ENCODE data around the gene ANO6. TPM values are rescaled to one million over a fixed set of nuclear protein-coding genes. Genes with fewer than 3 reads are reported as not detected.
A peak's percentile ranks its signal among the peaks of the same experiment; 100 is the strongest.
"Not testable (repeated sequence)": the region's sequence is repeated elsewhere in the genome, so short reads cannot be mapped to it uniquely, and the experiment has no call there.

Gene ANO6
- total RNA-seq, 2 donors from 2014 or later, result 25.3 to 27.0 TPM

- Mint-ChIP-seq H3K4me1 (ENCODE audit: low read depth) (peaks cover 14% of the 10 kb centered on the region), H3K9me3 (no peaks in the 10 kb centered on the region), H3K4me3 (no peak overlapping the region), H3K27ac (no peak overlapping the region), H3K27me3 (ENCODE audit: low read depth) (no peaks in the 10 kb centered on the region), H3K36me3 (ENCODE audit: insufficient read depth in 2 of 2) (peaks cover 1 to 3% of the 10 kb centered on the region in 2 donors)
- DNase-seq (no peak), ATAC-seq (replicated peaks in 1 of 2) (peak in 1 of 2 donors; percentile 17)
Observed at GRCh38 chr12:45257185-45257930, 41.5 kb downstream of the ANO6 start.

GRCh38 chr12:45259675-45260074, 43.8 kb downstream of the ANO6 start:
- Mint-ChIP-seq H3K36me3 (ENCODE audit: insufficient read depth in 2 of 2) (peaks cover 0 to 1% of the 10 kb centered on the region in 2 donors), H3K4me3 (no peak overlapping the region), H3K4me1 (ENCODE audit: low read depth) (peaks cover 14% of the 10 kb centered on the region), H3K9me3 (no peaks in the 10 kb centered on the region), H3K27me3 (ENCODE audit: low read depth) (no peaks in the 10 kb centered on the region), H3K27ac (no peak overlapping the region)
- no peak for DNase-seq
- no peak for ATAC-seq (replicated peaks in 1 of 2)

- no peak for DNase-seq
- H3K4me3 Mint-ChIP-seq, result no peak overlapping the region
- H3K27ac Mint-ChIP-seq, result no peak overlapping the region
- H3K9me3 Mint-ChIP-seq, result no peaks in the 10 kb centered on the region
- ATAC-seq (replicated peaks in 1 of 2), result no peak
- H3K4me1 Mint-ChIP-seq (ENCODE audit: low read depth), result peaks cover 14% of the 10 kb centered on the region
- H3K36me3 Mint-ChIP-seq (ENCODE audit: insufficient read depth in 2 of 2), result peaks cover 0 to 1% of the 10 kb centered on the region in 2 donors
- H3K27me3 Mint-ChIP-seq (ENCODE audit: low read depth), result no peaks in the 10 kb centered on the region
Observed at GRCh38 chr12:45260104-45260815, 44.4 kb downstream of the ANO6 start.

GRCh38 chr12:45260854-45261253, 45.0 kb downstream of the ANO6 start:
- no peak overlapping the region for H3K4me3 Mint-ChIP-seq
- no peaks in the 10 kb centered on the region for H3K9me3 Mint-ChIP-seq
- H3K36me3 Mint-ChIP-seq (ENCODE audit: insufficient read depth in 2 of 2), result peaks cover 0 to 1% of the 10 kb centered on the region in 2 donors
- no peak for DNase-seq
- peaks cover 14% of the 10 kb centered on the region for H3K4me1 Mint-ChIP-seq (ENCODE audit: low read depth)
- no peaks in the 10 kb centered on the region for H3K27me3 Mint-ChIP-seq (ENCODE audit: low read depth)
- no peak for ATAC-seq (replicated peaks in 1 of 2)
- no peak overlapping the region for H3K27ac Mint-ChIP-seq

- DNase-seq; H3K4me1 Mint-ChIP-seq (ENCODE audit: low read depth); H3K4me3 Mint-ChIP-seq; H3K9me3 Mint-ChIP-seq; H3K27ac Mint-ChIP-seq; ATAC-seq (replicated peaks in 1 of 2); H3K36me3 Mint-ChIP-seq (ENCODE audit: insufficient read depth in 2 of 2); H3K27me3 Mint-ChIP-seq (ENCODE audit: low read depth): not testable (repeated sequence)
Observed at GRCh38 chr12:45262185-45262584, 46.3 kb downstream of the ANO6 start.

- DNase-seq, result no peak
- no peaks in the 10 kb centered on the region for H3K27me3 Mint-ChIP-seq (ENCODE audit: low read depth)
- no peaks in the 10 kb centered on the region for H3K4me1 Mint-ChIP-seq (ENCODE audit: low read depth)
- H3K4me3 Mint-ChIP-seq, result no peak overlapping the region
- no peaks in the 10 kb centered on the region for H3K9me3 Mint-ChIP-seq
- no peak overlapping the region for H3K27ac Mint-ChIP-seq
- ATAC-seq (replicated peaks in 1 of 2), result no peak
- H3K36me3 Mint-ChIP-seq (ENCODE audit: insufficient read depth in 2 of 2), result peaks cover 0 to 1% of the 10 kb centered on the region in 2 donors
Observed at GRCh38 chr12:45263587-45263986, 47.7 kb downstream of the ANO6 start.

- ATAC-seq (replicated peaks in 1 of 2), result no peak
- H3K4me3 Mint-ChIP-seq, result no peak overlapping the region
- H3K27ac Mint-ChIP-seq, result no peak overlapping the region
- H3K27me3 Mint-ChIP-seq (ENCODE audit: low read depth), result no peaks in the 10 kb centered on the region
- DNase-seq, result no peak
- H3K4me1 Mint-ChIP-seq (ENCODE audit: low read depth), result no peaks in the 10 kb centered on the region
- no peaks in the 10 kb centered on the region for H3K36me3 Mint-ChIP-seq (ENCODE audit: insufficient read depth in 2 of 2)
- no peaks in the 10 kb centered on the region for H3K9me3 Mint-ChIP-seq
Observed at GRCh38 chr12:45268672-45269411, 52.9 kb downstream of the ANO6 start.

- DNase-seq (no peak), ATAC-seq (replicated peaks in 1 of 2) (no peak)
- H3K4me1 Mint-ChIP-seq (ENCODE audit: low read depth), result no peaks in the 10 kb centered on the region
- H3K27me3 Mint-ChIP-seq (ENCODE audit: low read depth), result no peaks in the 10 kb centered on the region
- no peak overlapping the region for H3K27ac Mint-ChIP-seq
- H3K36me3 Mint-ChIP-seq (ENCODE audit: insufficient read depth in 2 of 2), result no peaks in the 10 kb centered on the region
- no peaks in the 10 kb centered on the region for H3K9me3 Mint-ChIP-seq
- no peak overlapping the region for H3K4me3 Mint-ChIP-seq
Observed at GRCh38 chr12:45269412-45269751, 53.5 kb downstream of the ANO6 start.

- ATAC-seq (replicated peaks in 1 of 2) (no peak), DNase-seq (no peak)
- Mint-ChIP-seq H3K27me3 (ENCODE audit: low read depth) (no peaks in the 10 kb centered on the region), H3K4me3 (no peak overlapping the region), H3K9me3 (no peaks in the 10 kb centered on the region), H3K36me3 (ENCODE audit: insufficient read depth in 2 of 2) (no peaks in the 10 kb centered on the region), H3K27ac (no peak overlapping the region), H3K4me1 (ENCODE audit: low read depth) (no peaks in the 10 kb centered on the region)
Observed at GRCh38 chr12:45270951-45271350, 55.1 kb downstream of the ANO6 start.

- H3K27me3 Mint-ChIP-seq (ENCODE audit: low read depth), result no peaks in the 10 kb centered on the region
- DNase-seq (no peak), ATAC-seq (replicated peaks in 1 of 2) (no peak)
- no peak overlapping the region for H3K27ac Mint-ChIP-seq
- no peak overlapping the region for H3K4me3 Mint-ChIP-seq
- no peaks in the 10 kb centered on the region for H3K4me1 Mint-ChIP-seq (ENCODE audit: low read depth)
- no peaks in the 10 kb centered on the region for H3K36me3 Mint-ChIP-seq (ENCODE audit: insufficient read depth in 2 of 2)
- H3K9me3 Mint-ChIP-seq, result no peaks in the 10 kb centered on the region
Observed at GRCh38 chr12:45273717-45274271, 57.9 kb downstream of the ANO6 start.

GRCh38 chr12:45276154-45276755, 60.4 kb downstream of the ANO6 start:
- H3K36me3 Mint-ChIP-seq (ENCODE audit: insufficient read depth in 2 of 2), result no peaks in the 10 kb centered on the region
- H3K27ac Mint-ChIP-seq, result no peak overlapping the region
- H3K4me1 Mint-ChIP-seq (ENCODE audit: low read depth), result no peaks in the 10 kb centered on the region
- H3K27me3 Mint-ChIP-seq (ENCODE audit: low read depth), result no peaks in the 10 kb centered on the region
- ATAC-seq (replicated peaks in 1 of 2), result no peak
- H3K4me3 Mint-ChIP-seq, result no peak overlapping the region
- no peak for DNase-seq
- H3K9me3 Mint-ChIP-seq, result peaks cover 0 to 1% of the 10 kb centered on the region in 2 donors

- H3K27ac Mint-ChIP-seq, result no peak overlapping the region
- no peak for ATAC-seq (replicated peaks in 1 of 2)
- H3K36me3 Mint-ChIP-seq (ENCODE audit: insufficient read depth in 2 of 2), result peaks cover 0 to 1% of the 10 kb centered on the region in 2 donors
- no peaks in the 10 kb centered on the region for H3K4me1 Mint-ChIP-seq (ENCODE audit: low read depth)
- DNase-seq, result no peak
- H3K27me3 Mint-ChIP-seq (ENCODE audit: low read depth), result no peaks in the 10 kb centered on the region
- peaks cover 1 to 2% of the 10 kb centered on the region in 2 donors for H3K9me3 Mint-ChIP-seq
- no peak overlapping the region for H3K4me3 Mint-ChIP-seq
Observed at GRCh38 chr12:45278447-45278846, 62.6 kb downstream of the ANO6 start.
